B cell (primary cell): ENCODE data around the gene CSF1R.

ENCODE experiments used
- CTCF ChIP-seq: fragments of 200-600 bp; IDR thresholded peaks from one replicate; pipeline ENCODE4 v1.8.0; 2022; ENCODE audit warnings: antibody characterized with exemption, mild to moderate bottlenecking
- EZH2 ChIP-seq: IDR thresholded peaks from 2 replicates; pipeline ENCODE4 v1.6.1; 2012; ENCODE audit warnings: borderline replicate concordance, low read depth, mild to moderate bottlenecking, moderate library complexity, low read length; ENCODE audit not compliant: insufficient read depth, poor library complexity, severe bottlenecking

- no peak for TF ChIP-seq EZH2
- TF ChIP-seq CTCF: no peak
These were observed 4.6 kb downstream of the CSF1R start for GRCh38 chr5:150081541-150082283.
